GM19328 (cell line): ENCODE measurements around the gene PPP1R15A.
A peak's percentile ranks its signal among the peaks of the same experiment; 100 is the strongest.
"Not testable (repeated sequence)": the region's sequence is repeated elsewhere in the genome, so short reads cannot be mapped to it uniquely, and the experiment has no call there.

Experiments used
- ATAC-seq: cut with Tn5 transposase; IDR thresholded peaks from one replicate; pipeline ENCODE4 v1.9.1; 2021; ENCODE audit warnings: mild to moderate bottlenecking, moderate library complexity; ENCODE audit not compliant: unreplicated experiment

Gene PPP1R15A

GRCh38 chr19:48879025-48879637, 6.9 kb downstream of the PPP1R15A start:
- ATAC-seq, result no peak

- ATAC-seq, result not testable (repeated sequence)
These were observed 7.5 kb downstream of the PPP1R15A start for GRCh38 chr19:48879696-48880095.

GRCh38 chr19:48881741-48882657, 9.8 kb downstream of the PPP1R15A start:
- no peak for ATAC-seq

GRCh38 chr19:48883726-48884125, 11.5 kb downstream of the PPP1R15A start:
- ATAC-seq, result no peak

GRCh38 chr19:48887861-48888612, 15.8 kb downstream of the PPP1R15A start:
- no peak for ATAC-seq

- not testable (repeated sequence) for ATAC-seq
These were observed 17.3 kb downstream of the PPP1R15A start for GRCh38 chr19:48889496-48889895.

GRCh38 chr19:48890551-48890950, 18.3 kb downstream of the PPP1R15A start:
- no peak for ATAC-seq

GRCh38 chr19:48895226-48895625, 23.0 kb downstream of the PPP1R15A start:
- ATAC-seq, result no peak

- ATAC-seq, result no peak
These were observed 24.0 kb downstream of the PPP1R15A start for GRCh38 chr19:48896191-48896720.

GRCh38 chr19:48897181-48897580, 25.0 kb downstream of the PPP1R15A start:
- ATAC-seq, result no peak

GRCh38 chr19:48899386-48899749, 27.1 kb downstream of the PPP1R15A start:
- not testable (repeated sequence) for ATAC-seq

- ATAC-seq, result peak; percentile 80
These were observed 27.7 kb downstream of the PPP1R15A start, which contains the start of gene NUCB1 for GRCh38 chr19:48899781-48900476. Gene NUCB1 (plus strand): TSS chr19:48900312. CDS start chr19:48900797, 485 bp downstream.

GRCh38 chr19:48900477-48901406, 28.5 kb downstream of the PPP1R15A start:
- peak; percentile 10 for ATAC-seq

GRCh38 chr19:48902291-48902690, 30.1 kb downstream of the PPP1R15A start:
- not testable (repeated sequence) for ATAC-seq

GRCh38 chr19:48903788-48904187, 31.6 kb downstream of the PPP1R15A start:
- not testable (repeated sequence) for ATAC-seq

GRCh38 chr19:48905664-48906063, 33.4 kb downstream of the PPP1R15A start:
- ATAC-seq, result no peak

GRCh38 chr19:48906324-48906723, 34.1 kb downstream of the PPP1R15A start:
- ATAC-seq, result no peak

- no peak for ATAC-seq
These were observed 35.5 kb downstream of the PPP1R15A start for GRCh38 chr19:48907671-48908070.

- not testable (repeated sequence) for ATAC-seq
These were observed 37.3 kb downstream of the PPP1R15A start for GRCh38 chr19:48909424-48910077.
